ENCODE measurements around the gene SPRED3. TPM values are rescaled to one million over a fixed set of nuclear protein-coding genes. Genes with fewer than 3 reads are reported as not detected.
"Not testable (repeated sequence)": the region's sequence is repeated elsewhere in the genome, so short reads cannot be mapped to it uniquely, and the experiment has no call there.

SPRED3 gene
- total RNA-seq, 1 donor from 2014 or later, result 0.83 TPM

DNA sequence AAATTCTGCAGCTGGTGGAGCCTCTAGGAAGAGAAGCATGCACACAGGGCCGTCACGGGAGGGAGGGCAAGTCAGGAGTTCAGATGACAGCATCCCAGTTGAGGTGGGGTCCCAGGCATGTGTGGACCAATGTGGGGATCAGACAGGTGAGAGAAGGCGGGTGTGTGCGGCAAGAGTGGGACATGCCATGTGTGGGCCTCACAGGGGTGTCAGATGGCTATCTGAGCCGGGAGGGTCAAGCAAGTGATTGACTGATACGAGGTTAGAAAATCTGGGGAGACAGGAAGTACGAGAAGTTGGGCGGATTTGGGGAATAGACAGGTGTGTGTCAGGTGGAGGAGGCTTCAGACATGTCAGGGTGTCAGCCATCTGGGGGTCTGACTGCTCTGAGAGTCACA, 28.6 kb downstream of the SPRED3 start:
- no peak for DNase-seq (ENCODE audit: low read depth)

DNA sequence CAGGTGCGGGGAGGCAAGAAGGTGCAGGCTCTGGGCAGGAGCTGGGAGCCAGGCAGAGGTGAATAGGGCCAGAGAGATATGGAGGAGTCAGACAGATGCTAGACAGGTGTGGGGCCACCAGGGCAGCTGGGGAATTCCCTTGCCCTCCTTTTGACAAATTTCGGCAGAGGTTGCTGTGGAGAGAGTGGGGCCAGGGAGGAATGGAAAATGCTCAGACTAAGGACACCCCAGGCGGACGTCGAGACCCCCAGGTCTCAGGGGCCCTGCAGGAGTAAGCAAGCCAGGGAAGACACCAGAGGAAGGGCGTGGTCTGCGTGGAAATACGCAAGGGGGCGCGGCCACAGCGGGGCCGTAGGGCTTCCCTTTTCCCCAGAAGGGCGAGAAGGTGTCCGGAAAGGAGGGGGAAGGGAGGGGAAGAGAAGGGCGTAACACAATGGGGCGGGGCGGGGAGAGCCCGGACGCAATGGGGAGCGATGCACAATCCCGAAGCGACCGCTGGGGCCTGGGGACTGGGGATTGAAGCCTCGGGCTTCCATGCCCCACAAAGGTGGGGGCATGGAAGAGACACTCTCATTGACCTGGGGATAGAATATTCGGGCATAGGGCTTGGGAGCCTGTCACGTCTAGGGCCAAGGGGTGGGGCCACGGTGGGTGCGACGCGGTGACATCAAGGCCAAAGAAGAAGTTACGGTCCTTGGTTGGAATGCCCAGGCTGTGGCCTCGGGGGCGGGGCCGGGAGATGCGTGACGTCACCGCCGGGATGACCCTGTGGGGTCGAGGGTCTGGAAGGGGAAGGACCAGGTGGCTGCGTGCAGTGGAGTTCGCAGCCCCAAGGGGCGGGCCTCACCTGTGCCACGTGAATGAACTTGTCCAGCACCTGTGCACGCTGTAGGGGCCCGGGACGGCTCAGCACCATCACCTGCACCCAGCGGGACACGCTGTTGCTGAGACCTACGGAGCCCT, 29.3 kb downstream of the SPRED3 start:
- DNase-seq (ENCODE audit: low read depth), result no peak

DNA sequence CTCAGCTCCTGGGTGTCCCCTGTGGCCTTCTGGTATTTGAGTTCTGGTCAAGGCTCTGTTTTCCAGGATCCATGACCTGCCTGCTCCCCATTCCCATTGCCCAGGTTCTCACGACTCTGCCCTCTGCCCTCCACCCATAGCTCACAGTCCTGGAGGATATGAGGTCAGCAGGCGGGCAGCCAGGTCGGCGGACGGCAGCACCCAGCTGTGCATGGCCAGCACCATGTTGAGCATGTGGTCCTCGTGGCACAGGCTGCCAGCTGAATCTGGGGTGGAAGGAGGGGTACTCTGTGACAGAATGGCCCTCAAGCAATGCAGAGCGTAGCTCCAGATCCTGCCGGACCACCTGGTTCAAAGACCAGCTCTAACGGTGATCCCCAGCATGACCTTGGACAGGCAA, 32.4 kb downstream of the SPRED3 start:
- DNase-seq (ENCODE audit: low read depth), result no peak

DNA sequence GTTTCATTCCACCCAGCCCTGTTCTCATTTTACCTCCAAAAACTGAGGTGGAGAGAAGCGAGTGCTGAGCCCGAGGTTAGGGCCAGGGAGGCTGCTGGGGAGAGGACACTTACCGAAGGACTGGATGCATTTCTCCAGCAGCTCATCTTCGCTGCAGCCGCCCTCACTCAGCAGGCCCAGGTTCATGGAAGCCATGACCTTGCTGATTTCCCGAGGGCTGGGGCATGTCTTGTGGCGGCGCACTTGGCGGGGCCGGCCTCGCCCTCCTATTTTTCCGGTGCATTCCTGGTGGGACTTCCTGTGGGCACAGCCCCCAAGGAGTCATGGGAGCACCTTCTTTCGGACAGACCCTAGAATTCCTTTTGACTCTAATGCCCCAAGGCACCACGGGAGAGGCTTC, 33.4 kb downstream of the SPRED3 start:
- no peak for DNase-seq (ENCODE audit: low read depth)

DNA sequence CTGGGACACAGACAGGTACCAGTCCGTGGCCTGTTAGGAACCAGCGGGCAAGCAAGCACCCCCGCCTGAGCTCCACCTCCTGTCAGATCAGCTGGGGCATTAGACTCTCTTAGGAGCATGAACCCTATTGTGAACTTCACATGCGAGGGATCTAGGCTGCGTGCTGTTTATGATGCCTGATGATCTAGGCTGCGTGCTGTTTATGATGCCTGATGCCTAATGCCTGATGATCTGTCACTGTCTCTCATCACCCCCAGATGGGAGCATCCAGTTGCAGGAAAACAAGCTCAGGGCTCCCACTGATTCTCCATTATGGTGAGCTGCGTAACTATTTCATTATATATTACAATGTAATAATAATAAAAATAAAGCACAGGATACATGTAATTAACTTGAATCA, 33.9 kb downstream of the SPRED3 start:
- DNase-seq (ENCODE audit: low read depth), result no peak

DNA sequence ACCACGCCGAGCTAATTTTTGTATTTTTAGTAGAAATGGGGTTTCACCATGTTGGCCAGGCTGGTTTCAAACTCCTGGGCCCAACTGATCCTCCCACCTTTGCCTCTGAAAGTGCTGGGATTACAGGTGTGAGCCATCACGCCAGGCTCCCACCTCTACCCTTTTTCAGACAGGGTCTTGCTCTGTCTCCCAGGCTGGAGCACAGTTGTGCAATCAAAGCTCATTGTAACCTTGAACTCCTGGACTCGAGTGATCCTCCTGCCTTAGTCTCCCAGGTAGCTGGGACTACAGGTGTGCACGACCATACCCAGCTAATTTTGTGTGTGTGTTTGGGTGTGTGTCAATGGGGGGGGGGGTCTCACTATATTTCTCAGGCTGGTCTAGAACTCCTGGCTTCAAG, 35.8 kb downstream of the SPRED3 start:
- no peak for DNase-seq (ENCODE audit: low read depth)

DNA sequence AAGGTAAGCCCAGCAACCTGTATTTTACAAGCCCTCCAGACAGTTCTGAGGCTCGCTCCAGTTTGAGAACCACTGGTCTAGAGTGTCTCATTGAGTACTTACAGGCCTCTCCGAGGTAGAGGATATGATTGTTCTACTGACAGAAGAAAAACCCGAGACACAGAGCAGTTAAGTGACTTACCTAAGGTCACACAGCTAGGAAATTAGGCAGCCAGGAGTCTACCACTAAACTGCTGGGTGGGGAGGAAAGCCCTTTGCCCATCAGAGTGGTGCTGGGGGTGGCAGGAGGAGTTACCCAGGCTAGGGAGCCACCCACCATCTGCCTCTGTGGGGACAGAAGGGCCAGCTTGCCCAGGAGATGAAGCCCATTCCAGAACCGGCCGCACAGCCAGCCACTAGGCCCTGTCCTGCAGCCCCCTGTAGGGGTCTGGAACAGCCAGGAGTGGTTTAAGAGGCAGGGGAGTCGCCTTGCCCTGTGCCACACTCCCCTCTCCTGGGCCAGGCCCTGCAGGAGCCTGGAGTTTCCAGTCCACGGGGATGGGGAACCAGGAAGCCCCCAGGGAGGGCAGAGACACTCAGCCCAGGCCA, 36.8 kb downstream of the SPRED3 start:
- DNase-seq (ENCODE audit: low read depth), result no peak

DNA sequence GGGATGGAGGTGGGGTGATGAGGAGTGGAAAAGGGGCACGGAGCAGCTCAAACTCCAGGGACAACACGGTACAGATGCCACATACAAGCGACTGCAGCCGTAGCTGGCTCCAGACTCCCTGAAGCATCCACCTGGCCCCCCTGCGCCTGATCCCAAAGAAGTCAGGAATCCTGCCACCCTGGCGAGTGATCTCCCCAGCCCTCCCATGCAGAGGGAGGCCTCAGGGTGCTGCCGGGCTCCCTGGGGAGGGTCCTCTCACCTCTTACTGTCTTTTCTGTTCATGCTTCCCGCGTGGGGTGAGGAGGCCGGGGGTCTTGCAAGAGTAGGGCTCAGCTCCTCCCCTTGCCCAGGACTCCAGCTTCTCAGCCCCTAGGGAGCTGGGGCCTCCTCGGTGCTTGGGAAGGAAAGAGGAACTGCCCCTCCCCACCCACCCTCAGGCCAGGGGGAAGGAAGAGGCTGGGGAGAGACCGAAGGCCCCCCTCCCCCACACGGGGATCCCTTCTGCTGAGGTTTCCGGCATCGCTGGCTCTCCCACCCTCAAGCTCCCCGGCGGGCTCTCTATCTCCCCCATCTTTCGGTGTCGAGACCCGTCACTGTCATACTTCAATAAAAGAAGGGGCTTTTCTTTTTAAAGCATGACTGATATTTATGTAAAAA, 37.4 kb downstream of the SPRED3 start, which contains the start of gene RASGRP4:
RASGRP4 (minus strand) TSS at position 410 of the 657 bp plus-strand sequence; CDS start at position 282, 128 bp downstream.
- no peak for DNase-seq (ENCODE audit: low read depth)

DNA sequence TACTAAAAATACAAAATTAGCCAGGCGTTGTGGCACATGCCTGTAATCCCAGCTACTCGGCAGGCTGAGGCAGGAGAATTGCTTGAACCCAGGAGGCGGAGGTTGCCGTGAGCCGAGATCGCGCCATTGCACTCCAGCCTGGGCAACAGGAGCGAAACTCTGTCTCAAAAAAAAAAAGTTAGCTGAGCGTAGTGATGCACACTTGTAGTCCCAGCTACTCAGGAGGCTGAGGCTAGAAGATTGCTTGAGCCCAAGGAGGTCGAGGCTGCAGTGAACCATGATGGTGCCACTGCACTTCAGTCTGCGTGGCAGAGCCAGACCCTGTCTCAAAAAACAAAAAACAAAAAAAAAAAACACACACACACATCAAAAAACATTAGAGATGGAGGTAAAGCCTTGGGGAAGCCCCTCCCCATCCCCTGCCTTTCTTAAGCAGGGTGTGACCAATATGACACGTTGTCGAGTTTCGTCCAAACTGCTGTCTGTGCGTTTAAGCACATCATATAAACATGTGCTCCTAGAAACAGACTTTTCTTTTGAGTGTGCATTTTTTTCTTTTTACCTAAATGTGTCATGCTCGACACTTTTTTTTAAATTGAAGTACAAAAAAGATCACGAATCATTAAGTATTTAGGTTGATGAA, 38.7 kb downstream of the SPRED3 start:
- not testable (repeated sequence) for DNase-seq (ENCODE audit: low read depth)

DNA sequence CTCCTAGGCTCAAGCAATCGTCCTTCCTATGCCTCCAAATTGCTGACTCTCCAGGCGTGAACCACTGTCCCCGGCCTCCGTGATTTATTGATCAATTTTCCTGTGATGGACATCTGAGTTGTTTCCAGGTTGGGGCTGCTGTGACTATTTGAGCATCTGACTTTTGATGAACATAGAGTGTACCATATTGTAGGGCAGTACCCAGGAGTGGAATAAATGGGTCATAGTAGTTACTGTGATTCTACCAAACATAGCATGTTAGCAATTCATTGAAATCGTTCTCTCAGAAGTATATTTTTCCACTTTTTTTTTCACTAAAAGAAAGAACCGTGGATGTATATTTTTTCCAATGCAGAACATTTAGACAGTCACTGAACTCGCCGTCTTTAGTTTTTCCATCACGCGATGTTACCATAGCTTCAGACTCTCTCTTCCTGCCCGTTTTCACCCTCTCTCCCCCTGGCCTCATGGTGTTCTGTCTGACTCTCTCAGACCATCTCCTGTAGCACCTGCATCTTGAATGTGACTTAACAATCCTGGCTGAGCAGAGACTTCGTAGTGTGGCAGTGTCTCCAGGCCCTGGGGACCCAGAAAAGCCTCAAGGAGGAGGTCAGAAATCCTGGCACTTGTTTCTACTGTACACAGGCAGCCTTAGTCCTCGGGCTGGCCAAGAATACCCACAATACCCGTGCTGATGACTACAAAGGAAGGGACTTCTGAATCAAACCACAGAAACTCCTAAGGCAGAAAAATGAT, 40.7 kb downstream of the SPRED3 start:
- peak; percentile 81 for DNase-seq (ENCODE audit: low read depth)

DNA sequence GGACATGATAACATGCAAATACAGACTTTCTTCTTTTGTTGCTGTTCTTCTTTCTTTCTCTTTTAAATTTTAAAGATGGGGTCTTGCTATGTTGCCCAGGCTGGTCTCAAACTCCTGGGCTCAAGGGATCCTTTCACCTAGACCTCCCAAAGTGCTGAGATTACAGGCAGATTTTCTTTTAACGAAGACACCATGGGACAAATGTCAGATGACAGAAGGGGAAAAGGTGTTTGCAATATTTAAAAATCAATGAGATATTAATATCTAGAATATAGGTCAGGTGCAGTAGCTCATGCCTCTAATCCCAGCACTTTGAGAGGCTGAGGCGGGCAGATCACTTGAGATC, 41.3 kb downstream of the SPRED3 start:
- no peak for DNase-seq (ENCODE audit: low read depth)

DNA sequence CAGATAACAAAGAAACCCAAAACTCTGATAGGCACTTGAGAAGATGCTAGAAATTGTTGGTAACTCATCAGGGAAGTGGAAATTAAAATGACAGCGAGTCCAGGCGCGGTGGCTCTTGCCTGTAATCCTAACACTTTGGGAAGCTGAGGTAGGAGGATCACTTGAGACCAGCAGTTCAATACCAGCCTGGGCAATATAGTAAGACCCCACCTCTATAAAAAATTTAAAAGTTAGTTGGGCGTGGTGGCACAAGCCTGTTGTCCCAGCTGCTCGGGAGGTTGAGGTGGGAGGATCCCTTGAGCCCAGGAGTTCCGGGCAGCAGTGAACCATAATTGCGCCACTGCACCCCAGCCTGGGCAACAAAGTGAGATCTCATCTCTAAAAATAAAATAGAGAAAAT, 42.4 kb downstream of the SPRED3 start:
- peak; percentile 37 for DNase-seq (ENCODE audit: low read depth)

DNA sequence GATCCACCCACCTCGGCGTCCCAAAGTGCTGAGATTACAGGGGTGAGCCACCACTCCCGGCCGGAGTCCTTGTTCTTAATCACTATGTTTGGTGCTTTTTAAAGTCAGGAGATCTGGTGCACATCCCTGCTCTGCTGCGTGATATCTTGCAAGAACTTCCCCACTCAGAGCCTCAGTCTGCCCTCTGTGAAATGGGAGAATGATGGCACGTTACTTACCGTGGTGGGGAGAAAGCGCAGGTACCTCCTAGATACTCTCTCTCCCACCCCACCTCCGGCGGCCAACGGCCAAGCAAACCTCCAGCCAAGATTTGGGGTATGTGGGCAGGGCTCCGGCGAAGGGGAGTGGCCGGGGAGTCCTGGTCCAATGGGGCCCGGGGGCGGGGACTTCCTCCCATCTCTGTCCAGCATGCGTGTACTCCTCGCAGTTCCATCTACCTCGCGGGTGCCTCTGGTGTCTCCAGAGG, 44.8 kb downstream of the SPRED3 start, which contains the start of gene RYR1:
RYR1 (plus strand) TSS at position 424 of the 466 bp plus-strand sequence. CDS start 139 bp downstream, outside the sequence.
- peak; percentile 92 for DNase-seq (ENCODE audit: low read depth)

DNA sequence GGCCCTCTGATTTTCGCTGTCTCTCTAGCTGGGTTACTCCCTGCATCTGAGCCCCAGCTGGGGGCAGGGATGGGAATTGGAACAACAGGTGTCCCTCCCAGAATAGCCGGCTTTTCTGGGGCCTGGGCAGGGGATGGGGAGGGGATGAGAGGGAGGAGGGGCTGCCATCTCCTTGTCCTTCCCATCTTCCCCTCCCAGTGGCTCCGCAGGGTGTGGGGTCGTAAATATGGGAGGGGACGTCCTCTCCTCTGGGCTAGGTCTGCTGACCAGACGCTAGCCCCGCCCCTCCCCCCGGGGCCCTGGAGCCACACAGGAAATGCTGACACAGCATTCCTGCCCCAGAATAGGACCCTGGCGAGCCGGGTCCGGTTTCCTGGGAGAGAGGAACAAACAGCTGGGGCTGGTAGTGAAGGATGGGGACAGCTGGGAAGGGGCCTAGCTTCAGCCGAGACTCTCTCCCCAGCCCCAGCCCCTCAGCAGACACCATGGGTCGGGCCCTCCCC, 46.1 kb downstream of the SPRED3 start:
- DNase-seq (ENCODE audit: low read depth), result peak; percentile 99

DNA sequence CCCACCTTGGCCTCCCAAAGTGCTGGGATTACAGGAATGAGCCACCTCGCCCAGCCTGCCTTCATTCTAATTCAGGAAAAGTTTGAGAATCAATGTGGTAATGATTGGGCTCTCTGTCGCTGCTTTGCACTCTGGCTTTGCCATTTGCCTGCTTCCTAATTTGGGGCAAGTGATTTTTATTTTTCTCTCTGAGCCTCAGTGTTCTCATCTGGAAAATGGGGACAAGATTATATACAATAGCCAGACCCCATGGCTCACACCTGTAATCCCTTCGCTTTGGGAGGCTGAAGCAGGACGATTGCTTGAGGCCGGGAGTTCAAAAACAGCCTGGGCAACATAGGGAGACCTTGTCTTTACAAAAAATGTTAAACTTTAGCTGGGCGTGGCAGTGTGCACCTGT, 48.8 kb downstream of the SPRED3 start:
- no peak for DNase-seq (ENCODE audit: low read depth)

DNA sequence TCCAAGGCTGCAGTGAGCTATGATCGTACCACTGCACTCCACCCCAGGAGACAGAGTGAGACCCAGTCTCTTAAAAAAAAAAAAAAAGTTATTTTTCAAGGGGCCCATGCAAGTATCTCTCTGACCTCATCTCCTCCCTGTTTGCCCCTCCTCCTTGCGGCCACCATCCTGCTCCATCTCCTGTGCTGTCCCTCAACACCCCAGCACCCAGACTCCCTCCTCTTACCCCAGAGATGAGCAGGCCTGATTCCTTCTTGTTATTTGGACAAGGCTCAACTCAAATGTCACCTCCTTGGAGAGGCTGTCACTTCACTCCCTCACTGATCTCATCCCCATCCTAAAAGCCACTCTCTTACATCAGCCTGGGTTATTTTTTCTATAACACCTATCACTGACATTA, 49.4 kb downstream of the SPRED3 start:
- DNase-seq (ENCODE audit: low read depth), result no peak

DNA sequence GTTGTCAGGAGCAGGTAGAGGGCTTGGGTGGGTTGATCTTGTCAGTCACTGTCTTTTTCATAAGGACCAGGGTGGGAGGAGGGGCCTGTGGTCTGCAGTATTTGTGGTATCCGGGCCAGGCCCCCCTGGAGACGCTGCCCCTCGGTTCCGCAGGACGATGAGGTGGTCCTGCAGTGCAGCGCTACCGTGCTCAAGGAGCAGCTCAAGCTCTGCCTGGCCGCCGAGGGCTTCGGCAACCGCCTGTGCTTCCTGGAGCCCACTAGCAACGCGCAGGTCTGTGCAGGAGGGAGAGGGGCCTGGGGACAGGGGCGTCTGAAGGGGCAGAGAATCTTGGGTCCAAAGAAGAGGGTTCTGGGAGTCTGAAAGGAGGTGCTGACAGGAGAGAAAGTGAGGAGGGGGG, 52.1 kb downstream of the SPRED3 start:
- DNase-seq (ENCODE audit: low read depth), result no peak

DNA sequence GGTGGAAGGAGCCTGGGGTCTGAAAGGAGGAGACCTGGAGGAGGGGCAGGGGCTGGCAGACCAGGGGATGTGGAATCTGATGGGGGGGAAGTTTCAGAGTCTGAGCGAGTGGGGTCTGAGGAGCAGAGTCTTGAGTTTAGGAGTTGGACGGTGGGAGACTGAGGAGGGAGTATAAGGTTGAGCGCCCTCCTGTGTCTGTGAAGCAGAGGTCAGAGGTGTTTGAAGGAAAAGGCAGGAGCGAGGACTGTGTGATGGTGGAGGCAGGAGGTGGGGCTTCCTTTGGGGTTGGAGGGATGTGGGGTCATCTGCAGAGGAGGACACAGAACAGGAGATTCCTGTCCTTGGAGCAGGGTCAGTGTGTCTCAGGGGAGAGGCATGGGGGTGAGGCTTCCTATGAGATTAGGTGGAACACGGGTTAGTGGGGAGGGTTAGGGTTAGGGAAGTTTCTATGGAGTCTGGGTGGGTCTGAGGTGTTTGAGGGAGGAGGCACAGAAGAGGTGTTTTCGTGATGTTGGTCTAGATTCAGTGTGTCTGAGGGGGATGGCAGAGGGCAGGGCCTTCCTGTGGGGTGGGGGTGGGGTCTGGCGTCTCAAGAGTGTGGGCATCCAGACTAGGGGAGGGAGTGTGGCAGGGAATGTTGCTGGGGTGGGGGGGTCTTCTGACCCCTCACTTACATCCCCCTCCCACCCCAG, 53.3 kb downstream of the SPRED3 start:
- DNase-seq (ENCODE audit: low read depth), result no peak

DNA sequence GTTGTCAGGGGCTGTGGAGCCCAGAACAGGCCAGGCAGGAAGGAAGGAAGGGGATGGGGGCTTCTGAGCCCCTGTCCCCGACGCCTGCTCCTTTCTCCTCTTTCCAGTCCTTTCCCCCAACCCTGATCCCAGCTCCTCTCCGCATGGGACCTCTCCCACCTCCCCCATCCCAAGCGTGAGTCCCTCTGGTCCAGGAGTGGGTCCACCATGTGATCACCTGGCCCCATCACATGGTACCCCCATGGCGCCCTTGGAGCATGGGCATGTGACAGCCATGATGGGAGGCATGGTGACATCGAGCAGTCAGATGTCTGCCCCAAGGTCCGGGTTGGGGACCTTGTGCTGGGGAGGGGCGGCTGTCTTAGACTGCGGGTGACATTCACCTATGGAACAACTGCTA, 54.2 kb downstream of the SPRED3 start:
- DNase-seq (ENCODE audit: low read depth), result no peak

DNA sequence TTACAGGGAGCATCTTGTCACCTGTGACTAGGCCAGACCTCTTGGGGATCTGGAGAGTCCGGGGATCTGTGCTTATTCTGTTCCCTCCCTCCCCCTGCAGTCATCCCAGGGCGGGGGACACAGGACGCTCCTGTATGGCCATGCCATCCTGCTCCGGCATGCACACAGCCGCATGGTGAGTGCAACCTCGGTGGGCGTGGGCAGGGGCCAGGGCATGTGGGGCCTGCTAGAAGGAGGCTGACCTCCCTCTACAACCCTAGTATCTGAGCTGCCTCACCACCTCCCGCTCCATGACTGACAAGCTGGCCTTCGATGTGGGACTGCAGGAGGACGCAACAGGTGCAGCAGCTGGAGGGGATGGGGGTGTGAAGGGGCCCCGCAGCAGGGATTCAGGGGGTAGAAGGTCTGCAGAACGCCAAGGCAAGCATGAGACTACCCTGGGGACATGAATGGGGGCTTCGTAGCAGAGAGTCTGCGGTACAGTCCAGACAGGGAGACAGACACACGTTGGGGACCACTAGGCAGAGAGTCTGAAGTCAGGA, 55.0 kb downstream of the SPRED3 start:
- no peak for DNase-seq (ENCODE audit: low read depth)
